Measurements from ENCODE around the gene TTC34. TPM values are rescaled to one million over a fixed set of nuclear protein-coding genes. Genes with fewer than 3 reads are reported as not detected.
A peak's percentile ranks its signal among the peaks of the same experiment; 100 is the strongest.

TTC34 gene
- total RNA-seq, 1 experiment from 2014 or later = 0.20 TPM

DNA sequence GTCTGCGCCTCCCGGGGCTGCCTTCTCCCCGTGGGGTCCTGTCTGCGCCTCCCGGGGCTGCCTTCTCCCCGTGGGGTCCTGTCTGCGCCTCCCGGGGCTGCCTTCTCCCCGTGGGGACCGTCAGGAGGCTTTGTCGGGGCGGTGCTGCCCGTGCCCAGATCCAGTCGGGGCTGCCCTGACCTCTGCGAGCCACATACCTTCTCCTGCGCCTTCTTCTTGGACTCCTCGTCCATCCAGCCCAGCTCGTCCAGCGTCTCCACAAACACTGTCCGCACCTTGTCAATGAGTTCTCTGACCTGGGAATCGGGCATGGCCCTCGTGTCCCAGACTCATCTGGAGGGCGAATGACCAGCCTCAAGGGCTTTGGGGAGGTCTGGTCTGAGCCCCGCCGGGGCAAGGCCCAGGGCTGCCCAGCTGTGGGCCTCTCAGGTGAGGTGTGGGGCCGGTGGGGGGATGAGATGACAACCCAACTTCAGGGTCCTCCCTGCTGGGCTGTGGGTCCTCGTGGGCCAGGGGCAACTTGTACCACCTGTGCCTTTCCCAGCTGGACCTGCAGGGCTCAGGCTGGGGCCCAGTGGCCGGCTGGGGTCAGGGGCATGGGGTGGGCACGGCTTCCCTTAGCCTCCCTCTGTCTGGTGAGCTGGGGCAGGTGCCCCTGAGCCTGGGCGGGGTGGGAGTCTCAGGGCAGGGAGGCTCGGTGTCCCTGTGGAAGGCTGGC is 205.5 kb downstream of the TTC34 start:
- DNase-seq (ENCODE audit: extremely low read depth, low read depth) = no peak

DNA sequence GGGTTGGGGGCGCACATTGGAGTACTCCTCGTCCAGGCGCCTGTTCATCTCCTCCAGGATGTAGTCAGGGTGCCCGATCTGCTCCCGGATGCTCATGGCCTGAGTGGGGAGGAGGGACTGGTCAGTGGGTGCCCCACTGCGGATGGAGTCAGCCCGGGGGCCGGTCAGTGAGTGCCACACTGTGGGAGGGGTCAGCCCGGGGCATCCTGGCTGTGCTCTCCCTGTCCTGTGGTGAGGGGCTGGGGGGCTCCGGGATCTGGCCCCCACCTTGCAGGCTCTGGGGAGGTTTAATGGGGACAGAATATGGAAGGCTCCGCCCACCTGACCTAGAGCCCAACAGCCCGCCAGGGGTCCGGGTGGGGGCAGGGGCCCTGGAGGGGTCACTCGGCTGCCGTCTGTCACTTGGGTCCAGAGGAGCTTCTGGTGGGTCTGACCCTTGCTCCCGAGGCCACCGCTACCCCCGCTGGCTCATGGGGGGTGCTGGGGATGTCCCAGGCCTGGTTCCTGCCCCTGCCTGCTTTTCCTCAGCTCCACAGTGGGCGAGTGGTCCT is 206.2 kb downstream of the TTC34 start:
- no peak for DNase-seq (ENCODE audit: extremely low read depth, low read depth)

DNA sequence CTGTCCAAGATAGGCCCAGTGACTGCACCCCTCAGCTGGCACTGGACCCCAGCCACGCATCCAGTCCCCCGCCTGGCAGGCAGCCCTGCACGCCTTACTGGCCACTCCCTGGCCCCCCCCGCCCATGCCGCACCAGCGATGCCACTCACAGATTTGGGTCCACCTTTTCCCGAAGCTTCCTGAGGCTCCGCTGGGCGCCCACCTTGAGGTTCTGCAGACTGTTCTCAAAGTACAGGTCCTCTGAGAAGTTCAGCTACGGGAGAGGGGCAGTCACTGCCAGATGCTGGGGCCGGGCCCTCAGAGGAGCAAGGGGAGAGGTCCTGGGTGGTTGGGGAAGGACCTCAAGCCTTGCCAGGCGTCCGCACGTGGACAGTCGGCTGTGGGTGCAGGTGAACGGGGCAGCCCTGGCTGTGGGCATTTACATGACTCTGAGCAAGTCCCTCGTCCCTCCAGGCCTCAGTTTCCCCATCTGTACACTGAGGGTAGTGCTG is 206.8 kb downstream of the TTC34 start:
- no peak for DNase-seq (ENCODE audit: extremely low read depth, low read depth)

DNA sequence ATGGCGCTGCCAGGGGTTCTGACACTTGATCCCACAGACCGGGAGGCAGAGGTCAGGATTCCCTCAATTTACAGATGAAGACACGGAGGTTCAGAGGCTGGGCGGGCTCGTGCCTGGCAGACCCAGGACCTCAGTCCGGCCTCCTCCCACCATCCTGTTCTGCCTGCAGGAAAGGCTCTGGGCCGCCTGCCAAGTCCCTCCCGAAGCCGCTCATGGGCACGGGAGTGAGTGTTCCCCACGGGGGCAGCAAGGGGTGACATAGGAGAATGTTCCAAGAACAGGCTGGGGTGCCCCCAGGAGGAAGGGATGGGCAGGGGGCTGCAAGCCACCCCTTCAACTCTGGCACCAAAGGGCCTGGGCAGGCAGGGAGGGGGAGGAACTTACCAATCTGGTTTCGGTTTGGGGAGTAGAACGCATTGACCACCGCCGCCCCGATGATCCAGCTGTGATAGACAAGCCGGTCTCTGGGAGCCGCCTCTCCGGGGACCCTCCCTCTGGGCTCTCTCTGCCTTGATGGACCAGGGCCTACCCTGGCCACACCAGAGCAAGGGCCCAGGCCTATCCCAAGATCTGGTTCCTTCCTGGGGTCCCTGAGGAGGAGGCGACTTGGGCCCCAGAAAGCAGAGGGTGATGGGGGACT is 207.4 kb downstream of the TTC34 start:
- no peak for DNase-seq (ENCODE audit: extremely low read depth, low read depth)

DNA sequence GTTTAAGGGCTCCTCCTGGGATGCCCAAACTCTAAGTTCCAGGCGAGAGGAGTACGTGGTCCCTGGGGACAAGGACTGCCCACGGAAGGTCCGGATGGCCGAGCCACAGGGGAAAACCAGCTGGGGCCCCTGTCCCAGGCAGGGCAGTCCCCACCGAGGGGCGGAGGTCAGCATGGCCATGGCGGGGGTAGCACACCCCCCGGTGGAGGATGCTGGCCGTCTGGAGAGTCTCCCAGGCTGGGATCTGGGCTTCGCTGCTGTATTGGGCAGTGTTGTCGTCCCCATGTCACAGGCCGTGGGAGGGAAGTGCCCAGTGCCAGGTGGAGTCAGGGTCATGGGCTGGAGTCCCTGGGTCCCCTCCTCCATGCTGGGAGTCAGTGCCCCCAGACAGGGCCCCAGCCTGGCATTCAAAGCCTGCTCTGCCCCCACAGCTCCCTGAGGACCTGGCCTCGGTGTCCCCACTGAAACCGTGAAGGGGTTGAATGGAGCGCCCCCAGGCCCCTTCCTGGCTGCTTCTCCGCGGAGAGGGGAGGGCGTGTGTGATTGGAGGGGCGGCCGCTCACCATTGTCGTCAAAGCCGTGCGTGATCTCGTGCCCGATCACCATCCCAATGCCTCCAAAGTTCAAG is 208.1 kb downstream of the TTC34 start:
- no peak for DNase-seq (ENCODE audit: extremely low read depth, low read depth)

DNA sequence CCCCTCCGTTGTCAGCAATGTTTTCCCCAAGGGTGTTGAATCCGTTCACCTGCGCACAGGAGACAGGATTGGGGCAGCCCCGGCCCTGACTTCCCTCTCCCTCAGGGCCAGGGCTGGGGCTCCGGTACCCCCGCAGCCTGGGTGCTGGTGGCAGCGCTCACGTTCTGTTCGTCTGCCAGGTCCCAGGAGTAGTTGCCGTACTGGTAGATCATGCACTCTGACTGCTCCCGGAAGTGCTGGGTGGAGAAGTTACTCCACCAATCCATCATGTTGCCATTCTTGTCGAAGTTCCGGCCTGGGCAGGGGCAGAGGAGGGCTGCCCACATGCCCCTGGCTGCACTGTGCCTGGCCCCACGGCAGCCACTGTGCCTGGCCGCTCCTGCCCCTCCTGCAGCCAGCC is 208.8 kb downstream of the TTC34 start:
- DNase-seq (ENCODE audit: extremely low read depth, low read depth) = no peak

DNA sequence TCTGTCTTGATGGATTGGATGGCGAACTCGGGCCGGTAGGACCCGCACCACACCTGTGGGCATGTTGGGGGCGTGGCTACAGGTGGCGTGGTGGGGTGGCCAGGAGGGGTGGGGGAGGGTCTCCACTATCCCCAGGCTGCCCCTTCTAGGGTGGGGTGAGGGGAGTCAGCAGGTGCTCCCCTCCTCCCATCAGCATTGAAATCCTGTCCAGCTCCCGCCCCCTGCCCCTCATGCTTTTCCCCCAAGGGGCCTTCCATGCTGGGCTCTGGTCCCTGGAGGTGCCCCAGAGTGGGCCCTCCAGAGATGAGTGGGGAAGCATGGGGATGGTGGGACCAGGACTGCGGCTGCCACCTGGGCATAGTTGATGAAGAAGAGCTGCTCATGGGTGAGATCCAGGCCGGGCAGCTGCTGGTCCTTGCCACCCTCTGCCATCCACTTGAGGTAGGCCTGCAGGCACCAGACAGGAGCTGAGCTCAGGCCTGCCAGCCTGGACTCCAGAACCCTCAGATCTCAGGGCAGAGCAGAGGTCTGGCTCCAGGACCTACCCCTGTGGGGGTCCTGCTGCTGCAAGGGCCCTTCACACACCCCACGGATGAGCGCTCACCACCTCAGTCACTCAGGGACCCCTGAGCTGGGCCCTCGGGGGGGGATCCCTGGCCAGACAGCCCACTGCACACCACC is 209.8 kb downstream of the TTC34 start:
- DNase-seq (ENCODE audit: extremely low read depth, low read depth) = no peak

DNA sequence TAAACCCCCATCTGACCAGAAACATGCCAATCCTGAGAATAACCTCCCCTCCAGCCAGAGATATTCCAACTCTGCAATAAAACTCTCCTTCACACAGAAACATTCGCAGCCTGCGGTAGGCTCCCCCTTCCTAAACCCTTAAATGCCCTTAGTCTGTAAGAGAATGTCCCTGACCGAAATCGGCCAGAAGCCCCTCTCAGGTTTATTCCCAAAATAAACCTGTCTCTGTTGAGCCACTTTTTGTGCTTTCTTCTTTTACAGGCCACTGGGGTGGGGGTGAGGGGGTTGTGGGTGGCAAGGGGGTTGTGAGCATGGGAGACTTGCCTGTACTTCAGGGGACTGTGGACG is 210.3 kb downstream of the TTC34 start:
- DNase-seq (ENCODE audit: extremely low read depth, low read depth) = no peak

DNA sequence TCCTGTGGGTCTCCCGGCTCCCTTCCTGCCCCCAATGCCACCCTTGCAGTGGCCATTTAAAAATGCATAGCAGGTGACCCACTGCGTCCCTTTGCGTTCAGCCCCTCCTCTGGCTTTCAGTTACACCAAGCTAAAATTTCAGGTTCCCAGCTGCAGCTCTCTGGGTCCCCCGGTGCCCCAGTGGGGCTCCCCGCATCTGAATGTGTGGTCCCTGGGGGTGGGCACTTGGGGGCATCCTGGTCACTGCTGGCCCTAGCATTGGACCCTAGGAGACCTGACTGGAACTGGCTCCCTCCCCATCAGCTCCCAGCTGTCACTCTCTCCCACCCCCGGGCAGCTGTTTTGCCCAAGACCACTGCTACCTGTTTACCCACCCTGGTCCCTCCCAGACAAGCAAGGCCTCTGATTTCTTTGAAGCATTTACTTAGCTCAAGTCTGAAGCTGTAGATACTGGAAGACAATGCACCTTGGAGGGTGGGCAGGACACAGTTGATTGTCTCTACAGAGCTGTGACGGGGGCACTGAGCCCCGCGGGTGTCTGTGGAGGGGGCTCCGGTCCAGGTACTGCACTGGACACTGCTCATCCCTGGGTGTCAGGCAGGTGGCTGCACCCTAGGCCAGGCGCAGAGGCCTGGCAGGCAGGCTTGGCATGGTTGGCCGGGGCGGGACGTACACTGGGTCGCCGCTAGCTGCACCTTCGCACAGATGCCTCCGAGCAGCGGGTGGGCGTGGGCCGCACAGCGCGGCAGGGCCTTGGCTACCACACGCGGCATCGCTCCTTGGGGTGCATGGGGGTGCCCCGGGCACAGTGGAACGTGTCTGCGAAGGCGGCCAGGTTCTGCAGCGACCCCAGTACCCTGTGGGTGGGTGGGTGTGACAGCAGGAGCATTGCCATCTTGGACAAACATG is 211.0 kb downstream of the TTC34 start:
- DNase-seq (ENCODE audit: extremely low read depth, low read depth) = no peak

DNA sequence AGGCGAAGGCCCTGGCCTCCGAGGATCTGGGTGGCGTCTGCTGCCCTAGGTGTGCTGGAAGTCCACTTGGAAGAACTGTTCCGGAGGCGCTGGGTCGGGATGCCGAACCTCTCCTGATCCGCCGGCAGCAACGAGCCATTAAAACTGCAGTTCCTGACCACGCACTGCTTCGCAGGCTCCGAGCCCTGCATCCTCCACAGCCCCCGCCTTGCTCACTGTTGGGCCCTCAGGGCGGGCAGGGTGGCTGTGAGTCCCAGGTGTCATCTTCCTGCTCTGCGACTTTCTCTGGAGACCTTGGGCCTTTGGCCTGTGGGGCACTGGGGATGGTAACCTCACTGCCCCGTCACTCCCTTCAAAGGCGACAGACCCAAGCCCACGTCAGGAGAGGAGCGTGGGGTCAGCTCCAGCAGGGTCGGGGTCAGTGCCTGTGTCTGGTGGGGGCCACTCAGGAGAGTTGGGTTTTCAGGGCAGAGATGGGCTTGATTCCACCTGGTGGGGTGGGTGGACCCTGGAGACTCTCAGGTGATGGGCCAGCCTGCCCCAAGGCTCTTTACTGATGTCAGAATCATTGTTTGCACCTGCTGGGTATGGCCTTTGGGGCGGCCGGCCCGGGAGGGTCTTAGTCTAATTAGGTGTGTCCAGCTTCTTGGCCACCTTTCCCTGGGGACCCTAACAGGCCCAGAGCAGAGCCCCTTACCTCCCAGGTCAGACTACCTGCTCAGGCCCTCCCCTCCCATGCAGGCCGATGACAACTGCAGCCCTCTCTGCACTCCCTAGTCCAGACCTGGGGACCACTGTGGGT is 211.9 kb downstream of the TTC34 start:
- DNase-seq (ENCODE audit: extremely low read depth, low read depth) = no peak

DNA sequence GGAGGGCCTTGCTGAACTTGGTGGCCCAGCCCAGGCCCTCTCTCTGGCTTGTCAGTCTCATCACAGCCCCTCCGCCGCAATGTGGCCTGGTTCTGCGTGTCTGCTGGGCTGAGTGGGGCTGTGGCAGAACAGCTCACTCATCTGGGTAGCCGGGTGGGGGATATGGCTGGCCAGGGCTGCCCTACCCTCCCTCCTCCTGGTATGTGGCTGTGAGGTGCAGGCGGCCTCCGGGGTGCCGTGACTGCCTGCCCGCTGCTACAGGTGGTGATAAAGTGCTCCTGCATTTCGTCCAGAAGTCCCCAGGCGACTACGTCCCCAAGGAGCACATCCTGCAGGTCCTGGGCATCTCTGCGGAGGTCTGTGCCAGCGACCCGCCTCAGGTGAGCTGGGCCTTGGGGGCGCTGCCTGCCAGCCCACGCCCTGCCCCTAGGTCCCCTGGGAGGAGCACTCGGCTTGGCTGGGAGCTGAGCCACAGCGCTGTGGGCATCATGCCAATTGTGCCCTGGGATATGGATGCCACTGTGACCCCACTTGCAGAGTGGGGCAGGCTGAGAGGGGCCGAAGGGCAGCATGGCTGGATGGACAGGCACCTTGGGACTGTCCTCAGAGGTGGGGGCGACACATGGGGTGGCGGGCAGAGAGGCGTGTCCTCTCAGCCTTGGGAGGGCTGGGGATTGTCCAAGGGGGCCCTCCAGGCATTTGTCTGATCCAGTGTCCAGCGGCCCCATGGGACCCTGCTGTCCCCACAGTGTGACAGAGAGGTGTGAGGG is 212.6 kb downstream of the TTC34 start:
- DNase-seq (ENCODE audit: extremely low read depth, low read depth) = no peak

DNA sequence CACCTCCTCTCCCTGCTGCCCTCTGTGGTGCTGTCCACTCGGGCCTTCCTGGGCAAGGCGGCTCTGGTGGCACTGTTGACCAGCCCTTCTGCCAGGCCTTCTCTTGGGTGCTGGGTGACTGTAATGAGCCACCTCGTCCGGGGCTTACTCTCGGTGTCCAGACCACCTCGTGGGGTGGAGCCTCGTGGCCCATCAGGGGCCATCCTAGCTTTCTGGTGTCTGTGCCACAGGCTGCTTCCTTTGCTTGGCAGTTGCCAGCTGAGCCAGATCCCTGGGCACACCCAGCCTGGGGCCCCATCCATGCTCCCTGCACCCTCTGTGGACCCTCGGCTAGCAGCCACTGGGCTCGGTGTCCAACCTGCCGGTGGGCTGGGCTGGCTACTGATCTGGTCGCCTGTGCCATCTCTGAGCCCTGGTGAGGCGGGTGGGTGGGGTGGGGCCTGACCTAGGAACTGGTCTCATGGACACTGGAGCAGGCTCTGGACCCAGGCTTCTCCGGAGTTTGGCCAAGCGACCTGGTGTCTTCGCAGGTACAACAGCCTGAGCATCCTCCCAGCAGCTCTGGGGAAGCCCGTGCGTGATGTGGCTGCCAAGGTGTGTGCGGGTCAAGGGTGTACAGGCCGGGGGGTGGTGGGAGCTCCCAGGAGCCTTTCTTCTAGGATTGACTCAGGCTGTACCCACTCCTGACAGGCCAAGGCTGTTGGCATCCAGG is 213.5 kb downstream of the TTC34 start:
- DNase-seq (ENCODE audit: extremely low read depth, low read depth) = no peak

DNA sequence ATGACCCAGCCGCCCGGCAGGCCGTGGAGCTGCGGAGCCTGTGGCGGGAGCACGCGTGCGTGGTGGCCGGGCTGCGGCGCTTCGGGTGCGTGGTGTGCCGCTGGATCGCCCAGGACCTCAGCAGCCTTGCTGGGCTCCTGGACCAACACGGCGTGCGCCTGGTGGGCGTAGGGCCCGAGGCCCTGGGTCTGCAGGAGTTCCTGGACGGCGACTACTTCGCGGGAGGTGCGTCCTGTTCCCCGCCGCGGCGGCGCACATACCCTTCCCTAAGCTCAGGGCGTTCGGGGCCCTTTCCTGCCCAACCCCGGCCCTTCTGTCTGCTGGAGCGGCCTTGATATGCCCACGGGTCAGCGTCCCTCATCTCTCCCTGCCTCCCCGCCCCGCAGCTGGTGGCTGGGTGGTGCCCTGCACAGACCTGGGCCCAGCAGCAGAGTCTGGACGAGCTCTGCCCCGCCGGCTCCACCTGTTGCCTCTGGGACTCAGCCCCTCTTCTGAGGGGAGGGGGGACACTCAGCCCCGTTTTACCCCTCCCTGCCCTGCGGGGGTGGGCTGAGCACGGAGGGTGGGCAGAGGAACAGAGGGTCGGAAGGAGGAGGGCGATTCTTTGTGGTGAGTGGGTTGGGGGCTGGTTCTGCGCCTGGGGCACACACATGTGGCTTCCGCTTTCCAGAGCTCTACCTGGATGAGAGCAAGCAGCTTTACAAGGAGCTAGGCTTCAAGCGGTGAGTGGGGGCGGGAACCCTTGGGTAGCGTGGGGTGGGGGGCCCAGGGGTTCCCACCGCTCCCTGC is 214.2 kb downstream of the TTC34 start:
- DNase-seq (ENCODE audit: extremely low read depth, low read depth) = no peak

DNA sequence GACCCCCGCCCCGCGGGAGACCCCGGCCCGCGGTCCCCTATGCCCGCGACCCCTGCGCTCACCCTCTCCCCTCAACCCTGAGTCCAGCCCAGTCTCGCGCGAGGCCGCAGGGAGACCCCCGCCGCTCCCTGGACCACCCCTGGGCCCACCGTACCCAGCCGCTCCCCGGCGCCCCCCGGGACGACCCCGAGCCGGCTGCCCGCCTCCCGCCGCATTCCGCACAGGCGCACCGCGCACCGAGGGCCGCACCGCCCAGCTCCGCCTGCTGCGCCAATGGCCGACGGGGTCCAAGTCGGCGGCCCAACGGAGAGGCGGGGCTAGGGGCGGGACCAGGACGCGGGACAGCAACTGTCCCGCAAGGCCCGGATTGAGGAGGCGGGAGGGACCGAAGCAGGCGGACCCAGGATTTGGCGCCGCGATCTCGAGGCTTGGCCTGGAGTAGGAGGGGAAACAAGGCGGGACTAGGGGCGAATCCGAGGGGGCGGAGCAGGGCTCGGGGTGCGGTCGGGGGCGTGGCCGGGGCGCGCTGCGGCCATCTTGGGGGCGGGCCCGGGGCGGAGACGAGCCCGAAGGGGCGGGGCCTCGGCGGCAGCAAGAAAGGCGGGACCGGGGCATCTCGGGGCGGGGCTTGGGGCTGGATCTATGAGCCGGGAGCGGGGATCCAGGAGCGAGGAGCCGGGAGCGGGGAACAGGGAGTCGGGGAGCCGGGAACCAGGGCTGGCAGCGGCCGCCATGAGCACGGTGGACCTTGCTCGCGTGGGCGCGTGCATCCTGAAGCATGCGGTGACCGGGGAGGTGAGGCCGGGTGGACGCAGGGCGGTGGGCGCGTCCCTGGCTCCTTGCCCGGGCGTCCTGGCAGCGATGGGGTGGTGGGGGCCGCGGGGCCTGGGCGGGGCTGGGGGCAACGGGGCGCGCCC is 215.1 kb downstream of the TTC34 start, which contains the start of gene PRXL2B:
TSS of gene PRXL2B (plus strand) at position 624 of the 917 bp plus-strand sequence. CDS start at position 733, 109 bp downstream.
- peak; percentile 96 for DNase-seq (ENCODE audit: extremely low read depth, low read depth)

All from NCI-H460 (cell line).